GM23338 (cell line): ENCODE data around the gene SIGLEC7. TPM values are rescaled to one million over a fixed set of nuclear protein-coding genes. Genes with fewer than 3 reads are reported as not detected.

ENCODE experiments used
- ATAC-seq: fragments of 200-7000 bp; cut with Tn5 transposase; 3 replicates; pipeline ENCODE4 v1.9.1; 2020
- DNase-seq: peaks from one replicate; pipeline ENCODE4 v3.0.0-alpha.2; 2015; ENCODE audit warnings: low spot score
- H2AFZ ChIP-seq: fragments of 200-600 bp; sonication (generic); 2 replicates; pipeline ENCODE4 v1.8.0; 2016; ENCODE audit warnings: antibody characterized with exemption, mild to moderate bottlenecking, moderate library complexity
- H3F3A ChIP-seq: fragments of 200-600 bp; sonication (generic); replicated peaks from 2 replicates; pipeline ENCODE4 v1.8.0; 2017; ENCODE audit warnings: antibody characterized with exemption, mixed run types, low read depth
- H3K27ac ChIP-seq: fragments of 200-600 bp; sonication (generic); 2 replicates; pipeline ENCODE4 v1.6.1; 2016; ENCODE audit warnings: low read depth
- H3K27me3 ChIP-seq: fragments of 200-600 bp; sonication (generic); 2 replicates; pipeline ENCODE4 v1.8.0; 2016; ENCODE audit warnings: mild to moderate bottlenecking, mixed run types, moderate library complexity; ENCODE audit not compliant: insufficient read depth
- H3K36me3 ChIP-seq: fragments of 200-600 bp; sonication (generic); 2 replicates; pipeline ENCODE4 v1.8.0; 2016; ENCODE audit warnings: mild to moderate bottlenecking; ENCODE audit not compliant: insufficient read depth
- H3K4me1 ChIP-seq: fragments of 200-600 bp; sonication (generic); 2 replicates; pipeline ENCODE4 v1.8.0; 2016; ENCODE audit warnings: mild to moderate bottlenecking, moderate library complexity; ENCODE audit not compliant: insufficient read depth
- H3K4me2 ChIP-seq: fragments of 200-600 bp; sonication (generic); 2 replicates; pipeline ENCODE4 v1.7.1; 2017; ENCODE audit warnings: mixed run types
- H3K4me3 ChIP-seq: fragments of 200-600 bp; sonication (generic); 2 replicates; pipeline ENCODE4 v1.6.1; 2016; ENCODE audit warnings: mixed run types
- H3K79me2 ChIP-seq: fragments of 200-600 bp; sonication (generic); replicated peaks from 2 replicates; pipeline ENCODE4 v1.8.0; 2017; ENCODE audit warnings: mild to moderate bottlenecking; ENCODE audit not compliant: insufficient read depth
- H3K9me2 ChIP-seq: fragments of 200-600 bp; sonication (generic); 2 replicates; pipeline ENCODE4 v1.8.0; 2017; ENCODE audit not compliant: insufficient read depth
- H4K20me1 ChIP-seq: fragments of 200-600 bp; sonication (generic); replicated peaks from 2 replicates; pipeline ENCODE4 v1.8.0; 2017; ENCODE audit warnings: mild to moderate bottlenecking; ENCODE audit not compliant: insufficient read depth
- H3K27ac Mint-ChIP-seq: 2 replicates; pipeline ENCODE4 v1.8.0; 2020; ENCODE audit warnings: inconsistent platforms, mild to moderate bottlenecking, moderate library complexity, mixed read lengths
- H3K27me3 Mint-ChIP-seq: 3 replicates; pipeline ENCODE4 v1.8.0; 2022; ENCODE audit warnings: low read depth, mild to moderate bottlenecking, moderate library complexity, mixed read lengths, inconsistent platforms; ENCODE audit not compliant: insufficient read depth, poor library complexity
- H3K36me3 Mint-ChIP-seq: 3 replicates; pipeline ENCODE4 v1.8.0; 2021; ENCODE audit warnings: low read depth, mild to moderate bottlenecking, inconsistent platforms, moderate library complexity, mixed read lengths
- H3K4me1 Mint-ChIP-seq: 3 replicates; pipeline ENCODE4 v1.8.0; 2020; ENCODE audit warnings: mild to moderate bottlenecking, inconsistent platforms, mixed read lengths
- H3K4me3 Mint-ChIP-seq: 3 replicates; pipeline ENCODE4 v1.8.0; 2021; ENCODE audit warnings: moderate library complexity, mild to moderate bottlenecking, inconsistent platforms, mixed read lengths
- H3K9me3 Mint-ChIP-seq: 3 replicates; pipeline ENCODE4 v1.8.0; 2020; ENCODE audit warnings: moderate library complexity, mild to moderate bottlenecking, inconsistent platforms, mixed read lengths
- CREB1 ChIP-seq: fragments of 250-450 bp; sonication (Bioruptor Pico); IDR thresholded peaks from 2 replicates; pipeline ENCODE4 v1.5.0; 2020; ENCODE audit warnings: low read depth, mild to moderate bottlenecking, moderate library complexity
- CTCF ChIP-seq, 2 experiments: fragments of 200-600 bp in 1 of 2; sonication (generic) in 1 of 2; conservative IDR thresholded peaks; 2 replicates each; pipeline versions ENCODE4 v1.5.1 to v1.6.1; 2016 to 2017; ENCODE audit warnings: antibody characterized with exemption in 2 of 2, low read depth in 2 of 2, mild to moderate bottlenecking in 2 of 2, moderate library complexity in 1 of 2
- ETS1 ChIP-seq: IDR thresholded peaks from 2 replicates; pipeline ENCODE4 v1.6.1; 2016; ENCODE audit warnings: antibody characterized with exemption
- EZH2phosphoT487 ChIP-seq: fragments of 200-600 bp; sonication (generic); IDR thresholded peaks from one replicate; pipeline ENCODE4 v1.8.1; 2018; ENCODE audit warnings: antibody characterized with exemption; ENCODE audit not compliant: unreplicated experiment
- JUNB ChIP-seq: IDR thresholded peaks from one replicate; pipeline ENCODE4 v1.6.1; 2016; ENCODE audit warnings: antibody characterized with exemption; ENCODE audit not compliant: unreplicated experiment
- NANOG ChIP-seq: IDR thresholded peaks from 2 replicates; pipeline ENCODE4 v1.6.1; 2016; ENCODE audit warnings: antibody characterized with exemption, borderline replicate concordance
- REST ChIP-seq: IDR thresholded peaks from one replicate; pipeline ENCODE4 v1.6.1; 2018; ENCODE audit warnings: antibody characterized with exemption; ENCODE audit not compliant: unreplicated experiment
- STAT1 ChIP-seq: IDR thresholded peaks from one replicate; pipeline ENCODE4 v1.6.1; 2016; ENCODE audit warnings: antibody characterized with exemption; ENCODE audit not compliant: unreplicated experiment
- ZNF331 ChIP-seq: fragments of 250-450 bp; sonication (Bioruptor Pico); IDR thresholded peaks from 2 replicates; pipeline ENCODE4 v1.5.0; 2020; ENCODE audit warnings: low read depth, mild to moderate bottlenecking, moderate library complexity
- ZNF462 ChIP-seq: fragments of 250-450 bp; sonication (Bioruptor Pico); IDR thresholded peaks from 2 replicates; pipeline ENCODE4 v1.5.0; 2020; ENCODE audit warnings: mild to moderate bottlenecking, moderate library complexity
- polyA plus RNA-seq: library from polyadenylated mRNA; unstranded; fragments of >200 nt; fragmentation: Nextera tagmentation; extraction: Ambion mirVana; gene quantifications from 2 replicates; pipeline ENCODE4 v1.2.1, GENCODE V29; 2016
- total RNA-seq: library from RNA; depleted of rRNA; stranded (reverse); fragments of >200 nt; shearing (Covaris generic); gene quantifications from 2 replicates; pipeline ENCODE4 v1.2.3, GENCODE V29; 2014

Gene SIGLEC7
- total and polyA plus RNA-seq, 2 experiments from 2014 or later = not detected

- TF ChIP-seq ZNF462 (no peak), ZNF331 (CRISPR knock-in tag) (no peak), STAT1 (no peak), JUNB (no peak)
Measured at GRCh38 chr19:51123381-51123800, 18.7 kb upstream of the SIGLEC7 start (continued).

DNA sequence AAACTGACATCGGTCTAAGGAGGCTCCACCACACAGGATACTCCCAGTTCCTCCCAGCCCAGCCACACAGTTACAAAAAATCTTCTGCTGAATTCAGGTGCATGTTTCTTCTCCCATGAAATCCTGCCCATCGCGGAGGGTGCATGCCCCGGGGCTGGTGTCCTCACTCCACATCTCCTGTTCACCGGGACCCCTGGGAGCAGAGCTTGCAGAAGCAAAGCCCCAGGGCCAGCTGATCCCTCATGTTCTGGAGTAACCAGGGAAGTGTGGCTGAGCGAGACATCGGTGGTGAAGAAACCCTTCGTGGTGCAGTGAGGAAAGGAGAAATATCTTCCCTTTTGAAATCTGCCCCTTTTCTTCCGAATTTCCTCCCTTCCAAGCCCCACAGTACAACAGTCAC lies 18.3 kb upstream of the SIGLEC7 start:
- Mint-ChIP-seq H3K4me3 (no peak overlapping the region), H3K27ac (no peak overlapping the region), H3K9me3 (no peaks in the 10 kb centered on the region; the same call in 1 of the 3 replicates), H3K36me3 (no peaks in the 10 kb centered on the region; the same call in 2 of the 3 replicates), H3K27me3 (peaks cover 20% of the 10 kb centered on the region), H3K4me1 (peaks cover 4% of the 10 kb centered on the region; the same call in 2 of the 3 replicates)
- Histone ChIP-seq H3K36me3 (no peaks in the 10 kb centered on the region), H3K4me2 (no peak overlapping the region), H3F3A (no peaks in the 10 kb centered on the region), H3K9me2 (no peaks in the 10 kb centered on the region), H3K4me3 (no peak overlapping the region), H3K27me3 (no peaks in the 10 kb centered on the region), H2AFZ (0 out of 2 replicates have a peak overlapping the region, but pooled peaks have one; percentile 59), H4K20me1 (no peaks in the 10 kb centered on the region), H3K27ac (no peak overlapping the region), H3K4me1 (no peaks in the 10 kb centered on the region), H3K79me2 (no peaks in the 10 kb centered on the region)
- ATAC-seq = no peak
- DNase-seq = no peak
- TF ChIP-seq ETS1 (no peak), NANOG (no peak), CTCF (conservative IDR thresholded peaks at IDR 0.05; ENCODE audit: low read depth in 2 of 2) (no peak), ZNF331 (CRISPR knock-in tag) (no peak), CREB1 (CRISPR knock-in tag) (no peak), REST (no peak), EZH2phosphoT487 (no peak)
